ENCODE data around the gene CHRNA3. TPM values are rescaled to one million over a fixed set of nuclear protein-coding genes. Genes with fewer than 3 reads are reported as not detected.

Gene CHRNA3
- 1.7 TPM for polyA plus RNA-seq (2013, experiment 1 of 2)
- polyA plus RNA-seq (2013, experiment 2 of 2) = 1.9 TPM

GRCh38 chr15:78620527-78621421, at the start of gene CHRNA3:
Gene CHRNA3 (minus strand): TSS chr15:78620996. CDS start chr15:78620794, 202 bp downstream.
- Histone ChIP-seq H3K27ac (ENCODE audit: low read depth, low read length) (no peak within 1 kb of the TSS), H3K9ac (ENCODE audit: low read depth, low read length) (peak within 1 kb of the TSS; percentile 34; the same call in 1 of the 2 replicates), H3K4me1 (ENCODE audit: insufficient read depth, low read length) (peaks cover 8% of the 10 kb centered on the region; the same call in 1 of the 2 replicates), H3K27me3 (ENCODE audit: insufficient read depth, low read length) (peaks cover 47% of the 10 kb centered on the region), H3K4me3 (ENCODE audit: low read length) (peak within 1 kb of the TSS; percentile 67), H3K9me3 (ENCODE audit: insufficient read depth, low read depth, low read length) (no peaks in the 10 kb centered on the region), H3K36me3 (ENCODE audit: insufficient read depth, low read length) (no peaks in the 10 kb centered on the region)
- 3% methylated on average over 102 of the region's 102 CpGs for WGBS

DNA sequence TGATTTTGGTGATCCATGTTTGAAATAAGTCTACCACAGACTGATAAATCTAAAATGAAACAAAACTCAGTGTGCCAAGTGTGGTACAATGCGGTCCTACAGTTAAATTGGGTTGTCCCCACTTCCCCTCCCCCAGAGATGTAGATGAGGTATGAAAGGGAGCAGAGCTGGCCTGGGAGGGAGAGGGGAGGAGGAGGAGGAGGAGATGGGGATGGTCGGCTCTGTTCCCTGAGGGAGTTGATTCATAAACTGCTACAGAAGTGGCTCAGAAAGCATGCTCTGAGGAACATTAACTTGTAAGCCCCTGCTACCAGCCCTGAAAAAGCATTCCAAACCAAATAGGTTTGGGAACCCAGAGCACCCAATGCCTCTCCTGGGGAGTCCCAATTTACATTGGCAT, 48.2 kb upstream of the CHRNA3 start:
- no peak overlapping the region for H3K9ac ChIP-seq (ENCODE audit: low read depth, low read length)
- H3K4me3 ChIP-seq (ENCODE audit: low read length) = no peak overlapping the region

GRCh38 chr15:78667578-78668236, 46.9 kb upstream of the CHRNA3 start:
- no peak overlapping the region for H3K4me3 ChIP-seq (ENCODE audit: low read length)
- no peak overlapping the region for H3K9ac ChIP-seq (ENCODE audit: low read depth, low read length)
- H3K36me3 ChIP-seq (ENCODE audit: insufficient read depth, low read length) = no peaks in the 10 kb centered on the region
- H3K27me3 ChIP-seq (ENCODE audit: insufficient read depth, low read length) = peaks cover 19% of the 10 kb centered on the region
- WGBS = 91% methylated on average over 8 of the region's 8 CpGs
- no peak overlapping the region for H3K27ac ChIP-seq (ENCODE audit: low read depth, low read length)
- H3K4me1 ChIP-seq (ENCODE audit: insufficient read depth, low read length) = peaks cover 17% of the 10 kb centered on the region
- no peaks in the 10 kb centered on the region for H3K9me3 ChIP-seq (ENCODE audit: insufficient read depth, low read depth, low read length)

More for the DNA sequence above, 48.2 kb upstream of the CHRNA3 start:
- no peaks in the 10 kb centered on the region for H3K9me3 ChIP-seq (ENCODE audit: insufficient read depth, low read depth, low read length)
- H3K4me1 ChIP-seq (ENCODE audit: insufficient read depth, low read length) = peaks cover 23% of the 10 kb centered on the region
- H3K27me3 ChIP-seq (ENCODE audit: insufficient read depth, low read length) = peaks cover 21% of the 10 kb centered on the region
- H3K36me3 ChIP-seq (ENCODE audit: insufficient read depth, low read length) = no peaks in the 10 kb centered on the region
- H3K27ac ChIP-seq (ENCODE audit: low read depth, low read length) = no peak overlapping the region
- 50% methylated on average over 2 of the region's 2 CpGs for WGBS

GRCh38 chr15:78666010-78666409, 45.2 kb upstream of the CHRNA3 start:
- no peak overlapping the region for H3K9ac ChIP-seq (ENCODE audit: low read depth, low read length)
- H3K4me1 ChIP-seq (ENCODE audit: insufficient read depth, low read length) = 0 out of 2 replicates have a peak, but pooled peaks cover under 1% of the 10 kb centered on the region
- H3K4me3 ChIP-seq (ENCODE audit: low read length) = no peak overlapping the region
- 94% methylated on average over 5 of the region's 6 CpGs for WGBS
- no peak overlapping the region for H3K27ac ChIP-seq (ENCODE audit: low read depth, low read length)
- H3K9me3 ChIP-seq (ENCODE audit: insufficient read depth, low read depth, low read length) = no peaks in the 10 kb centered on the region
- no peaks in the 10 kb centered on the region for H3K36me3 ChIP-seq (ENCODE audit: insufficient read depth, low read length)
- peaks cover 15% of the 10 kb centered on the region for H3K27me3 ChIP-seq (ENCODE audit: insufficient read depth, low read length)

DNA sequence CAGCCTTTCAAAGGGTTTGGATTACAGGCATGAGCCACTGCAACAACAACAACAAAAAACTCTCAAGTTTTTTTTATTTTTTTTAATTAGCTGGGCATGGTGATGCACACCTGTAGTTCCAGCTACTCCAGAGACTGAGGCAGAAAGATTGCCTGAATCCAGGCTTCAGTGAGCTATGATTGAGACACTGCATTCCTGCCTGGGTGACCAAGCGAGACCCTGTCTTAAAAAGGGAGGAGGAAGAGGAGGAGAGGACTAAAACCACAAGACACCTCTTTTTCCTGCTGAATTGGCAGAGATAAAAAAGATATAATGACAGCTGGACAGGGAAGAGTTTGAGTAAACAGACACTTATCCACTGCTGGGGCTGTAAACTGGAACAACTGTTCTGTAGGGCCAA, 42.9 kb upstream of the CHRNA3 start:
- Histone ChIP-seq H3K27ac (ENCODE audit: low read depth, low read length) (no peak overlapping the region), H3K9me3 (ENCODE audit: insufficient read depth, low read depth, low read length) (no peaks in the 10 kb centered on the region), H3K4me3 (ENCODE audit: low read length) (no peak overlapping the region), H3K9ac (ENCODE audit: low read depth, low read length) (no peak overlapping the region), H3K27me3 (ENCODE audit: insufficient read depth, low read length) (peaks cover 15% of the 10 kb centered on the region), H3K36me3 (ENCODE audit: insufficient read depth, low read length) (no peaks in the 10 kb centered on the region), H3K4me1 (ENCODE audit: insufficient read depth, low read length) (no peaks in the 10 kb centered on the region)
- WGBS = 100% methylated on average over 1 of the region's 1 CpG

- no peak overlapping the region for H3K4me3 ChIP-seq (ENCODE audit: low read length)
- H3K9ac ChIP-seq (ENCODE audit: low read depth, low read length) = no peak overlapping the region
- H3K27ac ChIP-seq (ENCODE audit: low read depth, low read length) = no peak overlapping the region
- no peaks in the 10 kb centered on the region for H3K36me3 ChIP-seq (ENCODE audit: insufficient read depth, low read length)
- H3K27me3 ChIP-seq (ENCODE audit: insufficient read depth, low read length) = peaks cover 8% of the 10 kb centered on the region; the same call in 1 of the 2 replicates
- WGBS = 79% methylated on average over 5 of the region's 5 CpGs
- H3K4me1 ChIP-seq (ENCODE audit: insufficient read depth, low read length) = no peaks in the 10 kb centered on the region
- H3K9me3 ChIP-seq (ENCODE audit: insufficient read depth, low read depth, low read length) = no peaks in the 10 kb centered on the region
These were observed 41.2 kb upstream of the CHRNA3 start for GRCh38 chr15:78662028-78662427.

DNA sequence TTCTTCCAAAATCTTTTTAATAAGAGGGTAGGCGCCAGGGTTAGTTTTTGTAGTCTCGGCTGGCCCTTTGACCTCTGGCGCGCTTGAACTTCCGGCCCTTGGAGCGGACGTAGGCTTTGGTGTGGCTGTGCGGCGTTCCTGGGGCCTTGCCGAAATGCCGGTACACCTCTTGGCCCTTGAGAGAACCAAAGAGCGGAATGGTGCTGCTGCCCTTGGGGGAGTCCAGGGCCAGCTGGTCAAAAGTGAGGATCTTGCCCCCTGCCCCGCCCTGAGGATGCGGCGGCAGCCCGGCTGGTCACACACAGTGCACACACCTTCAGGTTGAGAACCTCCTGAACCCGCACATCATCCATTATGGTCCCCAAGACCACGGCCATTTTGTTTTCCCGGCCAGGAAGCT, 40.2 kb upstream of the CHRNA3 start:
- Histone ChIP-seq H3K36me3 (ENCODE audit: insufficient read depth, low read length) (no peaks in the 10 kb centered on the region), H3K9ac (ENCODE audit: low read depth, low read length) (no peak overlapping the region), H3K27ac (ENCODE audit: low read depth, low read length) (no peak overlapping the region), H3K9me3 (ENCODE audit: insufficient read depth, low read depth, low read length) (no peaks in the 10 kb centered on the region), H3K4me1 (ENCODE audit: insufficient read depth, low read length) (no peaks in the 10 kb centered on the region), H3K4me3 (ENCODE audit: low read length) (no peak overlapping the region), H3K27me3 (ENCODE audit: insufficient read depth, low read length) (no peaks in the 10 kb centered on the region)
- 96% methylated on average over 19 of the region's 19 CpGs for WGBS

GRCh38 chr15:78660584-78660983, 39.8 kb upstream of the CHRNA3 start:
- no peaks in the 10 kb centered on the region for H3K9me3 ChIP-seq (ENCODE audit: insufficient read depth, low read depth, low read length)
- H3K4me3 ChIP-seq (ENCODE audit: low read length) = no peak overlapping the region
- no peak overlapping the region for H3K9ac ChIP-seq (ENCODE audit: low read depth, low read length)
- no peaks in the 10 kb centered on the region for H3K27me3 ChIP-seq (ENCODE audit: insufficient read depth, low read length)
- no peaks in the 10 kb centered on the region for H3K4me1 ChIP-seq (ENCODE audit: insufficient read depth, low read length)
- 77% methylated on average over 9 of the region's 9 CpGs for WGBS
- no peaks in the 10 kb centered on the region for H3K36me3 ChIP-seq (ENCODE audit: insufficient read depth, low read length)
- H3K27ac ChIP-seq (ENCODE audit: low read depth, low read length) = no peak overlapping the region

DNA sequence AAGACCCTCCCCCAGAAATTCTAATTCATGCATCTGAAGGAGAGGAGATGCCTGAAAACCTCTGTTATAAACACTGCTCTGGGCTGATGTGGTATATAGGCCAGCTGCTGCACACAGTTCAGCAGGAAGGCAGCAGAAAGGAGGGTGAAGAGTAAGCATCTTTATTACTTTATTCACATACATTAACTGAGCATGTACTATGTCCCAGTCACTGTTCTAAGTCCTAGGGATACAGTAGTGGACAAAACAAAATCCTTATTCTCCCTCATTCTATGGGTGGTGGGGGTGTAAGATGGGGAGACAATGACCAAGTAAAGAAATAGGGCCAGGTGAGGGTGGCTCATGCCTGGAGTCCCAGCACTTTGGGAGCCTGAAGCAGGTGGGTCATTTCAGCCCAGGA, 38.0 kb upstream of the CHRNA3 start:
- Histone ChIP-seq H3K27ac (ENCODE audit: low read depth, low read length) (no peak overlapping the region), H3K9me3 (ENCODE audit: insufficient read depth, low read depth, low read length) (no peaks in the 10 kb centered on the region), H3K27me3 (ENCODE audit: insufficient read depth, low read length) (no peaks in the 10 kb centered on the region), H3K9ac (ENCODE audit: low read depth, low read length) (no peak overlapping the region), H3K36me3 (ENCODE audit: insufficient read depth, low read length) (no peaks in the 10 kb centered on the region), H3K4me3 (ENCODE audit: low read length) (no peak overlapping the region), H3K4me1 (ENCODE audit: insufficient read depth, low read length) (no peaks in the 10 kb centered on the region)

DNA sequence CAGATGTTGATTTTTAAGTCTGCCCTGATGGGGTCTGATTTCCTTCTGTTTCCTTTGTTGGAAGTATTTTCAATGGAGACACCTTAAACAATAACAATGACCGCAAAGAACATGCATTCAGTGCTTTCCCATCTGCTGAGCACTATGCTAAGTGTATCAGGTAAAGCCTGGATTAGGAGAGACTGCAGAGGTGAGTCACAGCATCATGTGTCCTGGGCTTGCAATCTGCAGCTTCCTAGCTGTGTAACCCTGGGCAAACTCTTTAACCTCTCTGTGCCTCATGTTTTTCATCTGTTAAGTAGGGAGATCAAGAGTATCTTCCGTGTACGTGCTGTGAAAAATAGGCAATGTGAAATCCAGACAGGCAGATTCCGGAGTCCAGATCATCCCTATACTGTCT, 33.5 kb upstream of the CHRNA3 start:
- Histone ChIP-seq H3K27ac (ENCODE audit: low read depth, low read length) (no peak overlapping the region), H3K4me1 (ENCODE audit: insufficient read depth, low read length) (no peaks in the 10 kb centered on the region), H3K36me3 (ENCODE audit: insufficient read depth, low read length) (no peaks in the 10 kb centered on the region), H3K27me3 (ENCODE audit: insufficient read depth, low read length) (no peaks in the 10 kb centered on the region), H3K4me3 (ENCODE audit: low read length) (no peak overlapping the region), H3K9ac (ENCODE audit: low read depth, low read length) (no peak overlapping the region), H3K9me3 (ENCODE audit: insufficient read depth, low read depth, low read length) (no peaks in the 10 kb centered on the region)
- 97% methylated on average over 4 of the region's 4 CpGs for WGBS

- no peak overlapping the region for H3K27ac ChIP-seq (ENCODE audit: low read depth, low read length)
- H3K27me3 ChIP-seq (ENCODE audit: insufficient read depth, low read length) = no peaks in the 10 kb centered on the region
- no peaks in the 10 kb centered on the region for H3K36me3 ChIP-seq (ENCODE audit: insufficient read depth, low read length)
- WGBS = 95% methylated on average over 1 of the region's 1 CpG
- no peak overlapping the region for H3K4me3 ChIP-seq (ENCODE audit: low read length)
- H3K4me1 ChIP-seq (ENCODE audit: insufficient read depth, low read length) = no peaks in the 10 kb centered on the region
- H3K9ac ChIP-seq (ENCODE audit: low read depth, low read length) = no peak overlapping the region
- no peaks in the 10 kb centered on the region for H3K9me3 ChIP-seq (ENCODE audit: insufficient read depth, low read depth, low read length)
These were observed 31.3 kb upstream of the CHRNA3 start for GRCh38 chr15:78651930-78652615.

All from HUES64 (cell line).